Limb (tissue), 2 donors: Measurements from ENCODE around the gene KLHL28.

Experiments
- DNase-seq, 2 donors: peaks; one replicate each; pipeline ENCODE4 v3.0.0-alpha.2; 2016; ENCODE audit errors: extremely low spot score in 2 of 2

KLHL28 gene

GRCh38 chr14:44960646-44961045, 1.1 kb downstream of the KLHL28 start:
- no peak for DNase-seq

DNA sequence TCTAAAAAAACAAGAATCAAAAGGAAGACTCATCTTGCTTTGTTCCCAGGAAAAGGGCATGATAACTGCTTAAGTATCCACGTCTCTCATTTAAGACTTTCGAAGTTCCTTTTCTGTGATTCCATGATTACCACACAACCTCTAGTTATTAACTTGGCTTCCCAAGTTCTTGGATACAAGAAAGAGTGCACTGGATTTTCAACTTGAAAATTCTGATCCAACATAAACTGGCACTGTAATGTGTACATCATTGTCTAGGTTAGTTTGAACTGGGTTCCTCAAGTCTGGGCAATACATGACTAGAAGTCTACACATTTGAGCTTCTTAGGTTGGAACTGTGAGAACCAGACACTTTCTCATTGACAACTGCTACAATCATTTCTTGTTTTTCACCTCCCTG, 1.6 kb downstream of the KLHL28 start:
- DNase-seq: no peak

DNA sequence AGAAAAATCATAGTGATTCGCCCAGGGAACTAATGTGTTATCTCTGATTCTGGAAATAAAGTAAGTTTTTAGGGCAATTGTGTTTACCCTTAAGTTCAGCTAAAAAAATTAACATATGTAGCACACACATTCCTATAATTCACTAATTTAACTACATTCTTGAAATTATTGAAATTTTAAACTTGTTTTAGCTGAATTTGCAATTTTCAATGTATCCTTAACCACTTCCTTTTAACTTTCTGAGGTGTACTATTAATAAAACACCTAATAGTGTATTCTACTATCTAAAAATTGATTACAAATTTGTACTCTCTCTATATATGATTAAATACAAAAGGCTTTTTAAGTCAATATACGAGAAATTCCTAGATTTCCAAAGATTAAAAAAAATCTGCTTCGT, 2.2 kb downstream of the KLHL28 start:
- no peak for DNase-seq

GRCh38 chr14:44956866-44957265, 4.9 kb downstream of the KLHL28 start:
- DNase-seq: no peak

DNA sequence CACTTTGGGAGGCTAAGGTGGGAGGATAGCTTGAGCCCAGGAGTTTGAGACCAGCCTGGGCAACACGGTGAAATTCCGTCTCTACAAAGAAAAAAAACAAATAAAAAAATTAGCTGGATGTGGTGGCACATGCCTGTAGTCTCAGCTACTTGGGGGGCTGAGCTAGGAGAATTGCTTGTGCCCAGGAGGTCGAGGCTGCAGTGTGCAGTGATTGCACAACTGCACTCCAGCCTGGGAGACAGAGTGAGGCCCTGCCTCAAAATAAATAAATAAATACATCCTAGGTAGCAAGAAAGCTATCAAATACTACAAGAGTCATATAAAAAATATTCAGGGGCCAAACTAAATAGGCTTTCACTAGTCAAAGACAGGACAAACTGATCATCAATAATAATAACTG, 6.2 kb downstream of the KLHL28 start:
- DNase-seq: no peak

- DNase-seq: no peak
Observed at GRCh38 chr14:44954750-44955149, 7.0 kb downstream of the KLHL28 start.

DNA sequence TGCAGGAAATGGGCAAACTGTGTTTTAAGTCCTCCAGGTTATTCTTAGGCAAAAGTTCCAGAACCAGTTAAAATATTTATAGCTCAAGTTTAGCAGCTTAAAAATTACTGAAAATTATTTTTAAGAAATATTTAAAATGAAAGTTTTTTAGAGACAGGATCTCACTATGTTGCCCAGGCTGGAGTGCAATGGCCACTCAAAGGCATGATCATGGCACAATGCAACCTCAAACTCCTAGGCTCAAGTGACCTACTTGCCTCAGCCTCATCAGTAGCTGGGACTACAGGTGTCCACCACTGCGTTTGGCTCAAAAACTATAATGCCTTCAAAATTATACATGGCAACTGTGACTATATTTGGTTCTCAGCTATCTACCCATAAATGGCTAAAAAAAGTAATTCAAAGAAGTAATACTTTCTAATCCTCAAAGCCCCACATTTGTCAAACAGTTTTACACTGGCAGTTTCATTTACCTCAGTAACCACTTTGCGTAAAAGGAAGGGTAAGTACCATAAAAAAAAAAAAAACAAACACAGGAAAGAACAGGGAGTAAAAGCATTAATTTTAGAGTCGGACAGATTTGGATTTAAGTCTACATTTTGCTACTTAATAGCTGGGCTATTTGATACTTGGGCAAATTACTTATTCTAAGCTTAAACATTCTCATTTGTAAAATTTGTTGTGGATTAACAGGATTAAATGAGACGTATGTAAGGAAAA, 9.2 kb downstream of the KLHL28 start:
- no peak for DNase-seq

- DNase-seq: no peak
Observed at GRCh38 chr14:44951051-44951450, 10.7 kb downstream of the KLHL28 start.

DNA sequence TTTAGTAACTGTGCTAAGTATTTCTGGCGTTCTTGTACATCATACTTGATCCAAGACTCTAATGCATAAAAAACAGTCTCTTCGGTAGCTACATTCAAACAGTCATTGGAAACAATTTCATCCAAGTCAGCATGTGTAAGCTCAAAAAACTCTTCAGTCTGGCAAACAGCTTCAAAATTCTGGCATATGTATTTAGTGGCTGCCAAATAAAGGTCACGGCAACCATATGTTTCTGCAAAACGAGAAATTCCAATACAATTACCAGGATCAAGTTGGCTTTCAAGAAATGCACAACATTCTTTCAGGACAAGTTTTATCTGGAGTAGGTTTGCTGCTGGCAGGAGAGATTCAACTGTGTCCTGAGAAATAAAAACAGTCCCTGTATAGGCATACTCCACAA, 16.5 kb downstream of the KLHL28 start:
- no peak for DNase-seq

- DNase-seq: no peak
Observed at GRCh38 chr14:44944107-44944506, 17.6 kb downstream of the KLHL28 start.

- DNase-seq: no peak
Observed at GRCh38 chr14:44942436-44942835, 19.3 kb downstream of the KLHL28 start.

DNA sequence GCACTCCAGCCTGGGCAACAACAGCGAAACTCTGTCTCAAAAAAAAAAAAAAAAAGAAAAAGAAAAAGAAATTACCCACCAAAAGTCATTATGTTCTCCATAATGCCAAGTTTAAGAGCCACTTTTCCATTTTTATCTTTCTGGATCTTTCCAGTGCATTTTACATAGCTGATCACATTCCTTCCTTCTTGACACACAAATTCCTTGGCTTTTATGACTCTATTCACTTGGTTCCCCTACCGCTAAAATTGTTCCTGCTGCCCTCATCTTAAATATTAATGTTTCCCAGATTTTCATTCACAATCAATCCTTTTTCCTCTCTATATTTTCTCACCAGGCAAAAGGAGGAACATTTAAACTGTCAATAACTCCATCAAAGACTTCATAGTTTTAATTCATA, 20.2 kb downstream of the KLHL28 start:
- DNase-seq: no peak

GRCh38 chr14:44940944-44941343, 20.8 kb downstream of the KLHL28 start:
- DNase-seq: no peak

GRCh38 chr14:44940211-44940610, 21.5 kb downstream of the KLHL28 start:
- DNase-seq: no peak

GRCh38 chr14:44937547-44937946, 24.2 kb downstream of the KLHL28 start:
- no peak for DNase-seq

DNA sequence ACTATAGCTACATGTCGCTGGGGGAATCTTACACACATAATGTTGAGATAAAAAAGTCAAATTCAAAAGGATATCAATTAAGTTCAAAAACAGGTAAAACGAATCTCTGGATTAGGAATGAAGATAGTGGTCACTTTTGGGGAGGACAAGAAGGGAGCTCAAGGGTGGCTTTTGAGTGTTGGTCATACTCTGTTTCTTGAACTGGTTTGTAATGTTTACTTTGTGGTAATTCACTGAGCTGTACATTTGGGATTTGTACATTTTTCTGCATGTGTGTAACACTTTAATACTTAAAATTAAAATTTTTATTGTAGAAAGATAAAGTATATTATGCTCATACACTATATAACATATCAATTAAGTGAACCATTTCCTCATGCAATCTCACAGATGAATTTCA, 26.6 kb downstream of the KLHL28 start:
- DNase-seq: no peak

DNA sequence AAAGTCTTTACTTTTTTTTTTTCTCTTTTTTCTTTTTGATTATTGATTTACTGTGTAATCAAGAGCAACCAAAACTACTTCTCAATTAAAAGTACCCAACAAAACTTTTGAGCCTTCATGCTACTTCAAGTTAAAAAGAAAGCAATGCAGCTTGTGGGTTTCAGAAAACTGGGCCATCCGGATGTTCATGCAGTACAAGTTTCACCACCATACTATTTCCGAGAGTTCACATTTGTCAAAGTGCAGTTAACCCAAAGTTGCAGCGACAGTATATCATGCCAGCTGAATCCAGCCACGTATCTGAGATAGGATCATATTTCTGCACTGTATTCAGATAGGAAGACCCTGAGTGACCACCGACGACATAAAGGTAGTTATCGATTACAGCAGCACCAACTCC, 33.0 kb downstream of the KLHL28 start:
- DNase-seq: no peak

GRCh38 chr14:44914849-44915248, 46.9 kb downstream of the KLHL28 start:
- DNase-seq: no peak

GRCh38 chr14:44912041-44912869, 49.5 kb downstream of the KLHL28 start:
- peak in 1 of 2 donors; percentile 54 for DNase-seq

DNA sequence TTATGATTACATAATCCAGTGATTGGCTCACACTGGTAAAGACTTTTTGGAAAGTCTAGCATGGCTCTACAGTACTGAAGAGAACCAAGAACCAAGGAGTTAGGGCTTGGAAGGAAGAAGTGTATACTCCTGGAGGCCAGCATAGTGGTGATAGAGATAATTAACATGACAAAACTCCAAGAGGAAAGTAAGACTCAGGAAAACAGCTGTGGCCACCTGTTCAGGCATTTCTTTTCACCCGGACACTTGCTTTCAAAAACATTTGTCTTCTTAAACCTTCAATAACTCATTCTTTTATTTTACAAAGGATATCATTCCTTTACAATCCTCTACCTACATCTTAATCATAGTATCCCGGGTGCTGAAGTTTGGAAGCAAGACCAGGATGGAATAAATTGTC, 50.9 kb downstream of the KLHL28 start:
- DNase-seq: no peak

GRCh38 chr14:44901696-44902095, 60.1 kb downstream of the KLHL28 start:
- no peak for DNase-seq

DNA sequence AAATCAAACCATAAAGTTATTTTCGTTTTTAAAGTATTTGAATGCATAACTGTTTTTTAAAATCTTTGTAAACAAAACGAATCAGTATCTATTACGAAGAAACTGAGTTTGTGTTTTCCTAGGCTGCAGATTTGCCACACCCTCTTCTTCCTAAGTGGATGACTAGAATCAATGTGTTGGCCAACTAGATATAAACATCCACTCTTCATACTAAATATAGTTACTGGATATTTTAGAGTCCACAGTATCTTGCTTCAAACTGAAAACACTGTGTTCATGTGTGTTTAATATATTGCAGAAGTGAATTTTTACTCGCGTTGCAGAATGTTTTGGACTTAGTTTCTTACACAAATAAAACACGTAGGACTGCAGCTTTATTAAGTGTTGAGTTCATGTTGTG, 63.2 kb downstream of the KLHL28 start:
- DNase-seq: no peak

GRCh38 chr14:44897845-44898151, 63.9 kb downstream of the KLHL28 start:
- DNase-seq: no peak
